ENCODE measurements around the gene CRIM1.

CRIM1 gene

GRCh38 chr2:36456227-36457175, 100.9 kb downstream of the CRIM1 start:
- DNase-seq (ENCODE audit: low read depth), result no peak

- DNase-seq (ENCODE audit: low read depth), result no peak
Measured at GRCh38 chr2:36458106-36458505, 102.5 kb downstream of the CRIM1 start.

- DNase-seq (ENCODE audit: low read depth), result no peak
Measured at GRCh38 chr2:36459725-36460137, 104.2 kb downstream of the CRIM1 start.

GRCh38 chr2:36461039-36461681, 105.6 kb downstream of the CRIM1 start:
- no peak for DNase-seq (ENCODE audit: low read depth)

- DNase-seq (ENCODE audit: low read depth), result no peak
Measured at GRCh38 chr2:36462311-36462935, 106.8 kb downstream of the CRIM1 start.

GRCh38 chr2:36463365-36463764, 107.8 kb downstream of the CRIM1 start:
- no peak for DNase-seq (ENCODE audit: low read depth)

- DNase-seq (ENCODE audit: low read depth), result no peak
Measured at GRCh38 chr2:36464006-36464721, 108.6 kb downstream of the CRIM1 start.

- no peak for DNase-seq (ENCODE audit: low read depth)
Measured at GRCh38 chr2:36466135-36466534, 110.6 kb downstream of the CRIM1 start.

- DNase-seq (ENCODE audit: low read depth), result no peak
Measured at GRCh38 chr2:36468463-36469105, 113.0 kb downstream of the CRIM1 start.

GRCh38 chr2:36469106-36469477, 113.5 kb downstream of the CRIM1 start:
- no peak for DNase-seq (ENCODE audit: low read depth)

- DNase-seq (ENCODE audit: low read depth), result no peak
Measured at GRCh38 chr2:36469710-36470109, 114.1 kb downstream of the CRIM1 start.

GRCh38 chr2:36473230-36473629, 117.7 kb downstream of the CRIM1 start:
- no peak for DNase-seq (ENCODE audit: low read depth)

- DNase-seq (ENCODE audit: low read depth), result no peak
Measured at GRCh38 chr2:36476411-36476810, 120.8 kb downstream of the CRIM1 start.

GRCh38 chr2:36477315-36477714, 121.7 kb downstream of the CRIM1 start:
- DNase-seq (ENCODE audit: low read depth), result no peak

- no peak for DNase-seq (ENCODE audit: low read depth)
Measured at GRCh38 chr2:36477746-36478145, 122.2 kb downstream of the CRIM1 start.

GRCh38 chr2:36478332-36478738, 122.8 kb downstream of the CRIM1 start:
- DNase-seq (ENCODE audit: low read depth), result no peak

GRCh38 chr2:36478999-36479398, 123.4 kb downstream of the CRIM1 start:
- DNase-seq (ENCODE audit: low read depth), result no peak

- DNase-seq (ENCODE audit: low read depth), result no peak
Measured at GRCh38 chr2:36479406-36479805, 123.8 kb downstream of the CRIM1 start.

GRCh38 chr2:36480028-36480427, 124.5 kb downstream of the CRIM1 start:
- no peak for DNase-seq (ENCODE audit: low read depth)

GRCh38 chr2:36480636-36481035, 125.1 kb downstream of the CRIM1 start:
- no peak for DNase-seq (ENCODE audit: low read depth)

GRCh38 chr2:36481709-36482108, 126.1 kb downstream of the CRIM1 start:
- no peak for DNase-seq (ENCODE audit: low read depth)
